Measurements from ENCODE around the gene ILDR1.
"Not testable (repeated sequence)": the region's sequence is repeated elsewhere in the genome, so short reads cannot be mapped to it uniquely, and the experiment has no call there.

ILDR1 gene

DNA sequence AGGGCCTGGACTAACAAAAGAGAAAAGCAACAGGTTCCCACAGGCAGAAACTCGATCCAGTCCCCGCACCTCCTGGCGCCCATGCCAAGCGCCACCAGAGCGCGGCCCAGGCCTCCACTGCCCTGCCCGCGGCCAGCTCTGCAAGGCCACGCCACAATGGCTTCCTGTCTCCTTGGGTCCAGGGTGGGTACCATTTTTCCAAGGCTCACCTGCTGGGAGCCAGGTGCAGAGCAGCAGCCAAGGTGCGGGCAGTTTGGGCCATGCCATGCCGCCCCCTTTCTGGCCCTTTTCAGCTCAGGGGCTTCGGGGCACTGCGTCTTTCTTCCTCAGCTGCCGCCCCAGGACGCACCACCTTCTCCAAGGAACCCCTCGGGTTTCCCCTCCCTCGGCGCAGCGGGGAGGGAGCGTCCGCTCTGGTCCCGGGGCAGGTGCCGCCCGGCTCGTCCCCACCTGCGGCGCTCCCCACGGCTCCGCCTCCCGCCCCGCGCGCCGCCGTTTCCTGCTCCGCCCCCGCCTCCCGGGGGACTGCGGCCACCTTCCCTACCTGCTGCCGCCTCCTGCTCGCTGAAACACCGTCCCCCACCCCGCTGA, at the start of gene ILDR1:
TSS of gene ILDR1 (minus strand) at position 437 of the 591 bp plus-strand sequence. CDS start at position 267, 170 bp downstream.
- DNase-seq (ENCODE audit: low read depth in 1 of 2, low spot score in 1 of 2) = no peak

GRCh38 chr3:122067588-122068240, 45.7 kb upstream of the ILDR1 start:
- DNase-seq (ENCODE audit: low read depth in 1 of 2, low spot score in 1 of 2) = no peak

GRCh38 chr3:122067214-122067550, 45.1 kb upstream of the ILDR1 start:
- no peak for DNase-seq (ENCODE audit: low read depth in 1 of 2, low spot score in 1 of 2)

GRCh38 chr3:122066331-122067213, 44.5 kb upstream of the ILDR1 start:
- DNase-seq (ENCODE audit: low read depth in 1 of 2, low spot score in 1 of 2) = no peak

DNA sequence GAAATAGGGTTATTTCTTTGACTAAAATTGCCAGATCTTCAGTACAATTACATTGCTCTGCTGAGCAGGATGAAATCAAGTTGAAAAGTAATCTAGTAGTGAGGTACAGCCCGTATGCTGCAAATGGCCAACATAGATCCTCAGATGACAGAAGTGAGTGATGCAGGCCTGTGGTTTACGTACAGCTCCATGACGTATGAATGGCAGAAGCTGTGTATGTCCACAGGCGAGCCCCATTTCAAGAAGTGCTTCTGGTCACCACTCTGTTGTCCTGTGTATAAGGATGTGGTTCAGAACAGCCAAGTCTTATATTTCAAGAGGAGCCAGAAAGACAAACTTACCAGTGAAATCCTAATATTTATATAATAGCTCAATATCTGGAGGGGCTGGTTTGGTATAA, 42.3 kb upstream of the ILDR1 start:
- DNase-seq (ENCODE audit: low read depth in 1 of 2, low spot score in 1 of 2) = no peak

DNA sequence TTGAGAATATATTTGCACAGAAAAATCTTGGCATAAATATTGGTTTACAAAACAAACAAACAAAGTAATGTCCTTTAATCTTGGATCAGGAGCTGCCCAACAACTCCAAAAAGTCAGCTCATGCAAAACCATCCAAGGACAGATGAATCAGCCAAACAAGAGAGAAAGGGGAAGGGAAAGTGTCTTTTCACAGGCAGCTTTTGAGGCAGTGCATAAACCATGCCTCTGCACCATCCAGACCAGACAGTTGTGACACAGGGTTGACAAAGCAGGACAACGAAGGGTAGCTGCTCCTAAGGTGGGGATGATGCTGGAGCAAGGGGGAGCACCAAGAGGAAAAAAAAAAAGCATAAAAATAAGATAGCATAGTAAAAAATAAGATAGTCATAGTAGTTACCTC, 41.9 kb upstream of the ILDR1 start:
- DNase-seq (ENCODE audit: low read depth in 1 of 2, low spot score in 1 of 2) = no peak

DNA sequence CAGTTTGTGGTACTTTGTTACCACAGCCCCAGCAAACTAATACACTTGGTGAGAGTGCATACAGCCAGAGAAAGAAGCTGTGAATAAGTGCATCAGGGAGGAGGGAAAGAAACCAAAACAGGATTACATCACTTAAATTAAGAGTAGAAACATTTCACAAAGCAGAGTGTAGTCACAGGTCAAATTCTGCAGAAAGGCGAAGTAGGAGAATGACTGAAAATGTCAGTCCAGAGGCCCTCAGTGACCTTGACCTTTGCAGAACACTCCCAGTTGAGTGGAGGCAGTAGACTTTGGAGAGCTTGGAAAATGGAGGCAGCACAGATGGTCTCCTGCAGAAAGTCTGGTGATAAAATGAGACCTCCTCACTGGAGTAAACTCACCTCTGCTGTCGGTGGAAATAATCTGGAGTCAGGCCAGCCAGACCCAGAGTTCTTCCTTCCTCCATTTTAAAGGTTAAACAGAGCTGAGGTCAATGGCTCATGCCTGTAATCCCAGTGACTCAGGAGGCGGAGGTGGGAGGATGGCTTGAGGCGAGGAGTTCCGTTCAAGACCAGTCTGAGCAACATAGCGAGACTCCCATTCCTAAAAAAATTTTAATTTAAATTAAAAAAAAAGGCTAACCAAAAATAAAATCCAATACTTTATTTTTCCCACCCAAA, 38.1 kb upstream of the ILDR1 start:
- no peak for DNase-seq (ENCODE audit: low read depth in 1 of 2, low spot score in 1 of 2)

DNA sequence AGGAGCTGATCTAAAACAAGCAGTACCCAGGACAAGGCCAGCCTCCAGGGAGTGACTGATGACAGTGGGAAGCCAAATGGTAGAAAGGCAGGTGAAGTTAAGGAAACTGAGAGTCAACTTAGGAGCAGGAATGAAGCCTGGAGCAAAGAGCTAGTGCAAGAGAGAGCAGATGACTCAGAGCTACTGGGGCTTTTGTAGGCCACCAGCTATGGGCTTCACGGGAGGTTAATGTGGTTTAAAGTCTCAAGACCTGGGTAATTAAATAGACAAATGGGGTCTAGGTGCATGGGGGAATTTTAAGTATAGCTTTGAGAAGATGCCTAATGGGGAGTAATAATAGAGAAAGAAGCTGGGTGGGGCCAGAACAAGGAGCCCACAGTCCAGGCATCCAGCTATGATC, 36.2 kb upstream of the ILDR1 start:
- DNase-seq (ENCODE audit: low read depth in 1 of 2, low spot score in 1 of 2) = no peak

- DNase-seq (ENCODE audit: low read depth in 1 of 2, low spot score in 1 of 2) = no peak
Observed at GRCh38 chr3:122057671-122058070, 35.6 kb upstream of the ILDR1 start.

- no peak for DNase-seq (ENCODE audit: low read depth in 1 of 2, low spot score in 1 of 2)
Observed at GRCh38 chr3:122055215-122055614, 33.2 kb upstream of the ILDR1 start, which contains the start of gene CD86. Gene CD86, plus strand, starts transcription at chr3:122055362. Its CDS starts 128 bp downstream, at chr3:122055490.

DNA sequence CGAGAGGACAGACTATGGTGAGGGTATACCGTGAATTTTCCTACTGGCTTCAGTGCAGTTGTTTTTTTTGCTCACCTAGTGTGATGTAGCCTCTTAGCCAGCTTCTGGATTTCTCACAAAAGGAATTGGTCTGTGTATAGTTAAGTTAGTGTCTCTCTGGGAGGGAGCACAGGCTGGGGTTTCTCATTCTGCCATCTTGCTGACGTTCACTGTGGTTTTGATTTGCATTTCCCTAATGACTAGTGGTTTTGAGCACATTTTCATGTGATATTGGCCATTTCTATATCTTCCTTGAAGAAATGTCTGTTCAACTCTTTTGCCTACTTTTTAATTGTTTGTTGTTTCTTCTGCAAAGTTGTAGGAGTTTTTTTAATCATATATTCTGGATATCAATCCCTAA, 30.9 kb upstream of the ILDR1 start:
- no peak for DNase-seq (ENCODE audit: low read depth in 1 of 2, low spot score in 1 of 2)

DNA sequence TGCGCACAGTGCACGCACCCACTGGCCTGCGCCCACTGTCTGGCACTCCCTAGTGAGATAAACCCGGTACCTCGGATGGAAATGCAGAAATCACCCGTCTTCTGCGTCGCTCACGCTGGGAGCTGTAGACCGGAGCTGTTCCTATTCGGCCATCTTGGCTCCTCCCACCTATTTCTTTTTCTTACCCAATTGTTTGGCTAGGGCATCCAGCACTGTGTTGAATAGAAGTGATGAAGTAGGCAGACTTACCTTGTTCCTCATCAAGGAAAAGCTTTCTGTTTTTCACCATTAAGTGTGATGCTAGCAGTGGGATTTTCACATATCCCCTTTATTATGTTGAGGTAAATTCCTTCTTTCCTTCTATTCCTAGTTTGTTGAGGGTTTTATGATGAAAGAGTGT, 25.7 kb upstream of the ILDR1 start:
- DNase-seq (ENCODE audit: low read depth in 1 of 2, low spot score in 1 of 2) = not testable (repeated sequence)

DNA sequence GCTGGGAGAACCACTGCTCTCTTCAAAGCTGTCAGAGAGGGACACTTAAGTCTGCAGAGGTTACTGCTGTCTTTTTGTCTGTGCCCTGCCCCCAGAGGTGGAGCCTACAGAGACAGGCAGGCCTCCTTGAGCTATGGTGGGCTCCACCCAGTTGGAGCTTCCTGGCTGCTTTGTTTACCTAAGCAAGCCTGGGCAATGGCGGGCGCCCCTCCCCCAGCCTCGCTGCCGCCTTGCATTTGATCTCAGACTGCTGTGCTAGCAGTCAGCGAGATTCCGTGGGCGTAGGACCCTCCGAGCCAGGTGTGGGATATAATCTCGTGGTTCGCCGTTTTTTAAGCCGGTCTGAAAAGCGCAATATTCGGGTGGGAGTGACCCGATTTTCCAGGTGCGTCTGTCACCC, 25.2 kb upstream of the ILDR1 start:
- DNase-seq (ENCODE audit: low read depth in 1 of 2, low spot score in 1 of 2) = not testable (repeated sequence)

DNA sequence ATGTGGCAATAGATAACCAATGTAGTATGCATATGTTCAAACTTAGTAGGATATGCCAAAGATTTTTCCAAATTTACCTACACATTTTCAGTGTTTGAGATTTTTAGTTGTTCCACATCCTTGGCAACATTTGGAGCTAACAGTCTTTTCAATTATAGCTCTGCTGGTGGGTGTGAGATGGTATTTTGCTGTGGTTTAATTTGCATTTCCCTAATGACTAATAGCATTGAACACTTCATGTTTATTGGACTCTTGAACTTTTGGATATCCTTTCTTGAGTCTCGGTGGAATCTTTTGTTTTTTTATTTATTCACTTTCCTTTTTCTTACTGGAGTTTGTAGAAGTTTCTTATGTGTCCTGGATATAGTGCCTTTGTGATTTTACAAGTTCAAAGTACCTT, 11.0 kb upstream of the ILDR1 start:
- DNase-seq (ENCODE audit: low read depth in 1 of 2, low spot score in 1 of 2) = no peak

DNA sequence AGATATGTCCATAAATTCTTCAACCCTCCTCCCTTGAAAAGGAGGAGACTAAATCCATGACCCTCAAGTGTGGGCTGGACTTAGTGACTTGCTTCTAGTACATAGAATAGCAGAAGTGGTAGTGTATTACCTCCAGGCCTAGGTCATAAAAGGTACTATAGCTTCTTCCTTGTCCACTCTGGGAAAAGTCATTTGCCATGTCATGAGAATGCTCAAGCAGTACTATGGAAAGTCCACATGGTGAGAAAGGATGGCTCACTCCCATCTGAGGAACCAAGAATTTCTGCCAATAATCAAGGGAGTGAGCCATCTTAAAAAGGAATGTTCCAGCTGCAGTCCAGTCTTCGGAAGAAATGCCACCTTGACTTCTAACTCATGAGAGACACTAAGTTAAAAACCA, 10.5 kb upstream of the ILDR1 start:
- DNase-seq (ENCODE audit: low read depth in 1 of 2, low spot score in 1 of 2) = no peak

- DNase-seq (ENCODE audit: low read depth in 1 of 2, low spot score in 1 of 2) = no peak
Observed at GRCh38 chr3:122031123-122031468, 9.0 kb upstream of the ILDR1 start.

DNA sequence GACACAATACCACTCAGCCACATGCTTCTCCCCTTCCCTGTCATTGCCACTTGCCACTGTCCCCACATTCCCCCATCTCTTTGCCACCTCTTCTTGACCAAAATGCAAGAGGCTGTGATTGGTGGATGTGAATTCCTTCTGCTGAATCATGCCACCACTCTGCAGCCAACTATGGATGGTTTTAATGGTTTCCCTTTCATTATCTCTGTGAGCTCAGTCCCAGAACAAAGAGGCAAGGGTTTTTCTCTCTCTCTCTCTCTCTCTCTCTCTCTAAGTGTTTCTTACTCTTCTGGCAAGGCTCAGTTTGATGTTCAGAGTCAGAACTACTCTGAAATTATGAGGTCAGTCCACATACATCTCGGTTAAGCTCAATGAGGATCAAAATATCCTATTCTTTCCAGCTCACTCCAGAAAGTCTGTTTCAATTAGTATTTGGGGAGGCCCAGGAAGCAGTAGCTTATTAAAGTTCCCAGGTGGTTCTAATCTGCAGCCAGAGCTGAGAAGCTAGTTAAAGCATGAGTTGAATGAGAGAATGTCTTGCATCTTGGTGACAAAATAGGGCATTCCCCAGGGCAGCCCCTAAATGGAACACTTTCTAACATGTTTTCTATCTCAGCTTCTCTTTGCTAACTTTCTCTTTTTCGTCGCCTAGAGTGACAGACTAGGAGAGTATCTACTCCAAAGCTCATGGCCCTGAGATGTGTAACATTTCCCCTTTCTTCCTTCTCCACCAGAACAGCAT, 8.5 kb upstream of the ILDR1 start:
- DNase-seq (ENCODE audit: low read depth in 1 of 2, low spot score in 1 of 2) = no peak

- no peak for DNase-seq (ENCODE audit: low read depth in 1 of 2, low spot score in 1 of 2)
Observed at GRCh38 chr3:122025296-122025695, 3.2 kb upstream of the ILDR1 start.

- DNase-seq (ENCODE audit: low read depth in 1 of 2, low spot score in 1 of 2) = no peak
Observed at GRCh38 chr3:122024800-122025199, 2.8 kb upstream of the ILDR1 start.

DNA sequence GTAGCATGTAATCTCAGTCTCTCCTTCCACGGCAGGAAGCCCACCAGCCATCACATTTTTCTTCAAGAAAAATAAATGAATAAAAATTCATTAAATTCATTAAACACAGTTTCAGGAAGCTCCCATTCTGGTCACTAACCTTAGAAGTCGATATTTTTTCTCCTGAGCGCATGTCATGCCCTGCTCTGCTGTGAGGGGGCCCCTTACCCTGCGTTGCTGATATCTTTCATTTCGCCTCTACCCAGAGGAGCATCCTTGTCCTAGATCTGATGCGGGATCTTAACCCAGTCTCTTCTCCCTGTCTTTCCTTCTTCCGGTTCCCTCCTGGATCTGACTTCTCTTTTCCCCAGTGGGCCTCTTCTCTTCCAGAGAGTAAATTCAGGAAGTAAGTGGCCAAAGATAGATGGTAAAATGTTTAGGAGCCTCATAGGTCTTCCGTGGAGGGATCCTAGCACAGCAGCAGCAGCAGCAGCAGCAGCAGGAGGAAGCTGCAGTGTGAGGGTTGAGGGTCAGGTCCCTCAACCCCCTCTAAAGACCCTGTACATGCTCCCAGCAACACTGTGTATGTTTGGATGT, 1.4 kb upstream of the ILDR1 start:
- DNase-seq (ENCODE audit: low read depth in 1 of 2, low spot score in 1 of 2) = no peak

GRCh38 chr3:122021037-122021436, 1.0 kb downstream of the ILDR1 start:
- DNase-seq (ENCODE audit: low read depth in 1 of 2, low spot score in 1 of 2) = no peak
